K562 (cell line): ENCODE results near the gene THSD8. TPM values are rescaled to one million over a fixed set of nuclear protein-coding genes. Genes with fewer than 3 reads are reported as not detected.
A peak's percentile ranks its signal among the peaks of the same experiment; 100 is the strongest.

Experiments
- CBFB ChIP-seq: sonication (generic); formaldehyde crosslinking; IDR thresholded peaks from 2 replicates; pipeline ENCODE4 v1.4.0; 2020; ENCODE audit warnings: mild to moderate bottlenecking, missing genetic modification reagents
- CREB1 ChIP-seq, 2 experiments: sonication (generic) in 1 of 2; formaldehyde crosslinking in 1 of 2; IDR thresholded peaks; 2 replicates each; pipeline versions ENCODE4 v1.6.1 to v1.8.0; 2012 to 2022; ENCODE audit warnings: inconsistent platforms in 1 of 2, mild to moderate bottlenecking in 1 of 2, missing genetic modification reagents in 1 of 2, moderate library complexity in 1 of 2
- FOXP1 ChIP-seq: sonication (generic); formaldehyde crosslinking; IDR thresholded peaks from 2 replicates; pipeline ENCODE4 v1.8.0; 2022; ENCODE audit warnings: mild to moderate bottlenecking, missing genetic modification reagents
- HEY1 ChIP-seq: fragments of 250-450 bp; sonication (Bioruptor Pico); IDR thresholded peaks from 2 replicates; pipeline ENCODE4 v1.5.0; 2020; ENCODE audit warnings: mild to moderate bottlenecking, moderate library complexity, borderline replicate concordance
- HNRNPH1 ChIP-seq: fragments of 200-400 bp; formaldehyde crosslinking; optimal IDR thresholded peaks from 2 replicates; pipeline ENCODE3; 2017; ENCODE audit warnings: low read depth, mild to moderate bottlenecking, low read length, moderate library complexity
- KDM4B ChIP-seq, 2 experiments: fragments of 450-650 bp in 1 of 2; sonication (generic) in 1 of 2; IDR thresholded peaks; 2 replicates each; pipeline ENCODE4 v1.6.1; 2016 to 2017; ENCODE audit warnings: borderline replicate concordance in 2 of 2, antibody characterized with exemption in 1 of 2, low read depth in 1 of 2, mild to moderate bottlenecking in 1 of 2
- PTTG1 ChIP-seq: fragments of 450-650 bp; IDR thresholded peaks from 2 replicates; pipeline ENCODE4 v1.6.1; 2016; ENCODE audit warnings: low read depth, mild to moderate bottlenecking, missing genetic modification characterization, missing compliant biosample characterization
- RFX7 ChIP-seq: fragments of 250-450 bp; sonication (Bioruptor Pico); IDR thresholded peaks from 2 replicates; pipeline ENCODE4 v1.5.1; 2021; ENCODE audit warnings: mild to moderate bottlenecking
- RHOXF2B ChIP-seq: fragments of 250-450 bp; sonication (Bioruptor Pico); conservative IDR thresholded peaks from 2 replicates; pipeline ENCODE4 v1.5.1; 2021
- SMARCE1 ChIP-seq: fragments of 450-650 bp; IDR thresholded peaks from 2 replicates; pipeline ENCODE4 v1.7.1; 2016; ENCODE audit warnings: mild to moderate bottlenecking
- ZNF121 ChIP-seq: sonication (generic); formaldehyde crosslinking; conservative IDR thresholded peaks from 2 replicates; pipeline ENCODE4 v1.8.0; 2022; ENCODE audit warnings: missing genetic modification reagents
- ZNF507 ChIP-seq: conservative IDR thresholded peaks from 2 replicates; pipeline ENCODE4 v1.6.1; 2017; ENCODE audit warnings: missing genetic modification characterization, missing compliant biosample characterization
- polyA plus RNA-seq, 8 experiments: library from polyadenylated mRNA; depleted of rRNA in 4 of 8; stranded (reverse) in 5 of 8; unstranded in 3 of 8; fragments of >200 nt; fragmentation: Nextera tagmentation in 2 of 8; fragmentation: Illumina TruSeq in 1 of 8; extraction: Ambion mirVana in 2 of 8; extraction: Trizol in 1 of 8; gene quantifications; 2 replicates each; pipeline versions ENCODE4 v1.2.1 to v1.2.3, GENCODE V29; 2011 to 2014; ENCODE audit warnings: inconsistent platforms in 1 of 8, missing spikeins in 1 of 8
- total RNA-seq, 7 experiments: library from RNA; depleted of rRNA in 6 of 7; stranded (reverse); fragments of >200 nt in 6 of 7; fragmentation: Illumina TruSeq in 2 of 7; extraction: Trizol in 2 of 7; gene quantifications; 2 replicates each; pipeline versions ENCODE4 v1.2.1 to v1.2.3, GENCODE V29; 2011 to 2021; ENCODE audit warnings: low replicate concordance in 1 of 7
- TF ChIP-seq, protein P1 (sequence below): fragments of 250-450 bp; sonication (Bioruptor Pico); IDR thresholded peaks from 2 replicates; pipeline ENCODE4 v1.6.1; 2021; ENCODE audit warnings: mild to moderate bottlenecking
- TF ChIP-seq, protein P2 (sequence below): fragments of 450-650 bp; formaldehyde crosslinking; IDR thresholded peaks from 2 replicates; pipeline ENCODE4 v1.4.0; 2020; ENCODE audit warnings: mild to moderate bottlenecking, moderate library complexity
- TF ChIP-seq, protein P3 (sequence below): fragments of 450-650 bp; IDR thresholded peaks from 2 replicates; pipeline ENCODE4 v1.7.1; 2018; ENCODE audit warnings: mild to moderate bottlenecking, low read depth; ENCODE audit not compliant: partially characterized antibody
- TF ChIP-seq, protein P4 (sequence below): fragments of 450-650 bp; IDR thresholded peaks from 2 replicates; pipeline ENCODE4 v1.6.1; 2017; ENCODE audit warnings: antibody characterized with exemption
- TF ChIP-seq, protein P5 (sequence below): fragments of 250-450 bp; sonication (Bioruptor Pico); IDR thresholded peaks from 2 replicates; pipeline ENCODE4 v1.4.0; 2020; ENCODE audit warnings: mild to moderate bottlenecking, moderate library complexity

THSD8 gene
- total and polyA plus RNA-seq, 9 of the 15 experiments (the other 6 are each of a cell fraction or from before 2014, with no cell fraction given), result 8.4 to 42.4 (median 19.9) TPM; not detected in 2

DNA sequence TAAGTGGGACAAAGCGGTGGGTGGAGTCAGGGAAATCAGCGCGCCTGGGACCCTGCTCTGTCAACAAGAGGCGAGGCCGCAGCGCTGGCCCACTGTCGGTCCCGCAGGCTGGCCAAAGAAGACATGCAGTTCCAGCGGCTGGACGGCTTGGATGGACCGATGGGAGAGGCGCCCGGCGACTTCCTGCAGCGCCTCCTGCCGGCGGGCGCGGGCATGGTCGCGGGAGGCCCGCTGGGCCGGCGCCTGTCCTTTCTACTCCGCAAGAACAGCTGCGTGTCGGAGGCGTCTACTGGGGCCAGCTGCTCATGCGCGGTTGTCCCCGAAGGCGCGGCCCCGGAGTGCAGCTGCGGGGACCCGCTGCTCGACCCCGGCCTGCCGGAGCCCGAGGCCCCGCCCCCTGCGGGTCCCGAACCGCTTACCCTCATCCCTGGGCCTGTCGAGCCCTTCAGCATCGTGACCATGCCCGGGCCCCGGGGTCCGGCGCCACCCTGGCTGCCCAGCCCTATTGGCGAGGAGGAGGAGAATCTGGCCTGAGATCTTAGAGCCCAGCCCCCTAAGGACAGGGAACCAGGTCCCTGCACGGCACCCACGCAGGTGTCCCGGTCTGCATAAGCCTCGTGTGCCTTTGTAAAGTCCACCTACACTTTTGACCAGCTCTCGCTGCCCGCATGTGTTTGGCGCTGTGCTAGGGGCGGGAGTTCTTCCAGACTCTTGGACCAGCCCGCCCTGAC is 44.2 kb upstream of the THSD8 start (continued):
- TF ChIP-seq FOXP1, result no peak
- no peak for TF ChIP-seq RHOXF2B (CRISPR knock-in tag)
- TF ChIP-seq ZNF121 (CRISPR knock-in tag), result no peak
- TF ChIP-seq KDM4B (IDR thresholded peaks at IDR 0.05; ENCODE audit: borderline replicate concordance in 2 of 2, low read depth in 1 of 2), result no peak
- TF ChIP-seq ZNF507 (tag), result no peak
- TF ChIP-seq, protein P1, sequence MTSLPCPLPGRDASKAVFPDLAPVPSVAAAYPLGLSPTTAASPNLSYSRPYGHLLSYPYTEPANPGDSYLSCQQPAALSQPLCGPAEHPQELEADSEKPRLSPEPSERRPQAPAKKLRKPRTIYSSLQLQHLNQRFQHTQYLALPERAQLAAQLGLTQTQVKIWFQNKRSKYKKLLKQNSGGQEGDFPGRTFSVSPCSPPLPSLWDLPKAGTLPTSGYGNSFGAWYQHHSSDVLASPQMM (CRISPR knock-in tag), result no peak
- no peak for TF ChIP-seq CREB1 (IDR thresholded peaks at IDR 0.05)
- peak; percentile 46; the same call in 1 of the 2 replicates for TF ChIP-seq CREB1 (CRISPR knock-in tag; IDR thresholded peaks at IDR 0.05)
- TF ChIP-seq, protein P2, sequence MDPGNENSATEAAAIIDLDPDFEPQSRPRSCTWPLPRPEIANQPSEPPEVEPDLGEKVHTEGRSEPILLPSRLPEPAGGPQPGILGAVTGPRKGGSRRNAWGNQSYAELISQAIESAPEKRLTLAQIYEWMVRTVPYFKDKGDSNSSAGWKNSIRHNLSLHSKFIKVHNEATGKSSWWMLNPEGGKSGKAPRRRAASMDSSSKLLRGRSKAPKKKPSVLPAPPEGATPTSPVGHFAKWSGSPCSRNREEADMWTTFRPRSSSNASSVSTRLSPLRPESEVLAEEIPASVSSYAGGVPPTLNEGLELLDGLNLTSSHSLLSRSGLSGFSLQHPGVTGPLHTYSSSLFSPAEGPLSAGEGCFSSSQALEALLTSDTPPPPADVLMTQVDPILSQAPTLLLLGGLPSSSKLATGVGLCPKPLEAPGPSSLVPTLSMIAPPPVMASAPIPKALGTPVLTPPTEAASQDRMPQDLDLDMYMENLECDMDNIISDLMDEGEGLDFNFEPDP (CRISPR knock-in tag), result no peak
- no peak for TF ChIP-seq PTTG1 (tag)
- no peak for TF ChIP-seq HNRNPH1
- TF ChIP-seq SMARCE1, result no peak
- TF ChIP-seq, protein P3, sequence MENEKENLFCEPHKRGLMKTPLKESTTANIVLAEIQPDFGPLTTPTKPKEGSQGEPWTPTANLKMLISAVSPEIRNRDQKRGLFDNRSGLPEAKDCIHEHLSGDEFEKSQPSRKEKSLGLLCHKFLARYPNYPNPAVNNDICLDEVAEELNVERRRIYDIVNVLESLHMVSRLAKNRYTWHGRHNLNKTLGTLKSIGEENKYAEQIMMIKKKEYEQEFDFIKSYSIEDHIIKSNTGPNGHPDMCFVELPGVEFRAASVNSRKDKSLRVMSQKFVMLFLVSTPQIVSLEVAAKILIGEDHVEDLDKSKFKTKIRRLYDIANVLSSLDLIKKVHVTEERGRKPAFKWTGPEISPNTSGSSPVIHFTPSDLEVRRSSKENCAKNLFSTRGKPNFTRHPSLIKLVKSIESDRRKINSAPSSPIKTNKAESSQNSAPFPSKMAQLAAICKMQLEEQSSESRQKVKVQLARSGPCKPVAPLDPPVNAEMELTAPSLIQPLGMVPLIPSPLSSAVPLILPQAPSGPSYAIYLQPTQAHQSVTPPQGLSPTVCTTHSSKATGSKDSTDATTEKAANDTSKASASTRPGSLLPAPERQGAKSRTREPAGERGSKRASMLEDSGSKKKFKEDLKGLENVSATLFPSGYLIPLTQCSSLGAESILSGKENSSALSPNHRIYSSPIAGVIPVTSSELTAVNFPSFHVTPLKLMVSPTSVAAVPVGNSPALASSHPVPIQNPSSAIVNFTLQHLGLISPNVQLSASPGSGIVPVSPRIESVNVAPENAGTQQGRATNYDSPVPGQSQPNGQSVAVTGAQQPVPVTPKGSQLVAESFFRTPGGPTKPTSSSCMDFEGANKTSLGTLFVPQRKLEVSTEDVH, result no peak
- no peak for TF ChIP-seq RFX7 (CRISPR knock-in tag)
- TF ChIP-seq, protein P4, sequence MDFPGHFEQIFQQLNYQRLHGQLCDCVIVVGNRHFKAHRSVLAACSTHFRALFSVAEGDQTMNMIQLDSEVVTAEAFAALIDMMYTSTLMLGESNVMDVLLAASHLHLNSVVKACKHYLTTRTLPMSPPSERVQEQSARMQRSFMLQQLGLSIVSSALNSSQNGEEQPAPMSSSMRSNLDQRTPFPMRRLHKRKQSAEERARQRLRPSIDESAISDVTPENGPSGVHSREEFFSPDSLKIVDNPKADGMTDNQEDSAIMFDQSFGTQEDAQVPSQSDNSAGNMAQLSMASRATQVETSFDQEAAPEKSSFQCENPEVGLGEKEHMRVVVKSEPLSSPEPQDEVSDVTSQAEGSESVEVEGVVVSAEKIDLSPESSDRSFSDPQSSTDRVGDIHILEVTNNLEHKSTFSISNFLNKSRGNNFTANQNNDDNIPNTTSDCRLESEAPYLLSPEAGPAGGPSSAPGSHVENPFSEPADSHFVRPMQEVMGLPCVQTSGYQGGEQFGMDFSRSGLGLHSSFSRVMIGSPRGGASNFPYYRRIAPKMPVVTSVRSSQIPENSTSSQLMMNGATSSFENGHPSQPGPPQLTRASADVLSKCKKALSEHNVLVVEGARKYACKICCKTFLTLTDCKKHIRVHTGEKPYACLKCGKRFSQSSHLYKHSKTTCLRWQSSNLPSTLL, result no peak
- TF ChIP-seq CBFB (CRISPR knock-in tag), result no peak; the same call in 1 of the 2 replicates
- TF ChIP-seq, protein P5, sequence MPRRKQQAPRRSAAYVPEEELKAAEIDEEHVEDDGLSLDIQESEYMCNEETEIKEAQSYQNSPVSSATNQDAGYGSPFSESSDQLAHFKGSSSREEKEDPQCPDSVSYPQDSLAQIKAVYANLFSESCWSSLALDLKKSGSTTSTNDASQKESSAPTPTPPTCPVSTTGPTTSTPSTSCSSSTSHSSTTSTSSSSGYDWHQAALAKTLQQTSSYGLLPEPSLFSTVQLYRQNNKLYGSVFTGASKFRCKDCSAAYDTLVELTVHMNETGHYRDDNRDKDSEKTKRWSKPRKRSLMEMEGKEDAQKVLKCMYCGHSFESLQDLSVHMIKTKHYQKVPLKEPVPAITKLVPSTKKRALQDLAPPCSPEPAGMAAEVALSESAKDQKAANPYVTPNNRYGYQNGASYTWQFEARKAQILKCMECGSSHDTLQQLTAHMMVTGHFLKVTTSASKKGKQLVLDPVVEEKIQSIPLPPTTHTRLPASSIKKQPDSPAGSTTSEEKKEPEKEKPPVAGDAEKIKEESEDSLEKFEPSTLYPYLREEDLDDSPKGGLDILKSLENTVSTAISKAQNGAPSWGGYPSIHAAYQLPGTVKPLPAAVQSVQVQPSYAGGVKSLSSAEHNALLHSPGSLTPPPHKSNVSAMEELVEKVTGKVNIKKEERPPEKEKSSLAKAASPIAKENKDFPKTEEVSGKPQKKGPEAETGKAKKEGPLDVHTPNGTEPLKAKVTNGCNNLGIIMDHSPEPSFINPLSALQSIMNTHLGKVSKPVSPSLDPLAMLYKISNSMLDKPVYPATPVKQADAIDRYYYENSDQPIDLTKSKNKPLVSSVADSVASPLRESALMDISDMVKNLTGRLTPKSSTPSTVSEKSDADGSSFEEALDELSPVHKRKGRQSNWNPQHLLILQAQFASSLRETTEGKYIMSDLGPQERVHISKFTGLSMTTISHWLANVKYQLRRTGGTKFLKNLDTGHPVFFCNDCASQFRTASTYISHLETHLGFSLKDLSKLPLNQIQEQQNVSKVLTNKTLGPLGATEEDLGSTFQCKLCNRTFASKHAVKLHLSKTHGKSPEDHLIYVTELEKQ, result no peak
- no peak for TF ChIP-seq HEY1
